Heart left ventricle (tissue), 16 donors: Measurements from ENCODE around the gene SHTN1. TPM values are rescaled to one million over a fixed set of nuclear protein-coding genes. Genes with fewer than 3 reads are reported as not detected.

ENCODE experiments used
- ATAC-seq, 4 donors: fragments of 200-7000 bp; cut with Tn5 transposase; one replicate each; pipeline ENCODE4 v1.9.1; 2020 to 2022; ENCODE audit warnings: moderate library complexity in 4 of 4, mild to moderate bottlenecking in 3 of 4, moderate number of reproducible peaks in 1 of 4
- DNase-seq, 5 donors: peaks; one replicate each; pipeline ENCODE4 v3.0.0-alpha.2; 2020
- H3K27ac ChIP-seq, 12 donors: fragments of 200-600 bp; sonication (generic) in 4 of 12; one replicate each; pipeline versions ENCODE4 v1.5.0 to v1.8.0; 2016 to 2022; ENCODE audit warnings: mild to moderate bottlenecking in 2 of 12
- H3K27me3 ChIP-seq, 9 donors: fragments of 200-600 bp; sonication (generic) in 2 of 9; one replicate each; pipeline versions ENCODE4 v1.5.1 to v1.8.0; 2016 to 2022; ENCODE audit warnings: mild to moderate bottlenecking in 3 of 9
- H3K36me3 ChIP-seq, 9 donors: fragments of 200-600 bp; sonication (generic) in 2 of 9; one replicate each; pipeline versions ENCODE4 v1.5.0 to v1.8.0; 2018 to 2022; ENCODE audit warnings: mild to moderate bottlenecking in 2 of 9
- H3K4me1 ChIP-seq, 12 donors: fragments of 200-600 bp; sonication (generic) in 4 of 12; one replicate each; pipeline versions ENCODE4 v1.5.0 to v1.8.0; 2016 to 2022; ENCODE audit warnings: mild to moderate bottlenecking in 3 of 12
- H3K4me3 ChIP-seq, 12 donors: fragments of 200-600 bp; sonication (generic) in 4 of 12; one replicate each; pipeline versions ENCODE4 v1.5.0 to v1.8.0; 2017 to 2022; ENCODE audit warnings: mild to moderate bottlenecking in 9 of 12, moderate library complexity in 4 of 12
- H3K9me3 ChIP-seq, 12 donors: fragments of 200-600 bp; sonication (generic) in 4 of 12; one replicate each; pipeline versions ENCODE4 v1.5.0 to v1.8.0; 2016 to 2022; ENCODE audit warnings: mild to moderate bottlenecking in 1 of 12
- CTCF ChIP-seq, 12 donors: fragments of 200-600 bp; sonication (generic) in 4 of 12; IDR thresholded peaks; one replicate each; pipeline versions ENCODE4 v1.5.0 to v1.8.0; 2018 to 2022; ENCODE audit warnings: antibody characterized with exemption in 12 of 12, mild to moderate bottlenecking in 5 of 12
- POLR2A ChIP-seq, 2 donors: fragments of 450-650 bp; IDR thresholded peaks; one replicate each; pipeline ENCODE4 v1.6.1; 2017; ENCODE audit warnings: antibody characterized with exemption in 2 of 2, mild to moderate bottlenecking in 2 of 2, moderate library complexity in 2 of 2
- WGBS, 4 donors: extraction: QIAGEN DNeasy Blood & Tissue Kit in 2 of 4; methylation state at CpG; one replicate each; pipeline versions ENCODE4 v1.1.5 to v1.1.7; 2013 to 2018; 5-methylcytosine and 5-hydroxymethylcytosine counted together
- intact Hi-C, 10 donors: fragments of 100-400 bp; cut with DNase I; formaldehyde crosslinking; loops; one replicate each; pipeline versions ENCODE4 v1.11.1 to v1.14.2; 2022
- polyA plus RNA-seq, 2 donors: library from polyadenylated mRNA; stranded (reverse); fragments of 200-250 nt; gene quantifications; one replicate each; pipeline ENCODE4 v1.2.3, GENCODE V29; 2013
- total RNA-seq, 9 donors: library from RNA; depleted of rRNA in 2 of 9; stranded (reverse); fragments of >200 nt in 2 of 9; fragmentation: NEBNext Ultra II Directional in 3 of 9; extraction: Animal tissue kit (Norgen Biotek cat#: 25700) in 3 of 9; gene quantifications; one replicate each; pipeline versions ENCODE4 v1.1.0 to v1.2.4, GENCODE V29; 2016 to 2023
- donor health status: ischemic (EF 13 %, LVEDD 7.1; RV severe dilation, severe dysfunction).
- donor health status: healthy with polysubstance abuse.
- donor health status: DM: no; HTN: yes; CAD: no.
- donor health status: DM: no; HTN: no; CAD: no.
- donor health status: ischemic (EF 25% LVEDD 6.9; RV normal size, moderate dysfunction).
- donor health status: ischemic (EF 25% LVEDD 5.7; RV mildly dilated, moderate dysfunction).
- donor health status: healthy.
- donor health status: DM: yes; HTN: yes; CAD: no.
- donor health status: ischemic (EF 35%, LVEDD 5.7; RV mildly dilated, moderate dysfunction).
- donor health status: nonischemic (EF 11% LVEDD 7.7; RV severe dilation, severe dysfunction).
- donor health status: DM: yes; HTN: yes; CAD: no.
- donor health status: PGD.
- donor health status: ischemic (EF 29% LVEDD 5.4; RV normal size, mild dysfunction).
- donor health status: nonischemic (EF 23%, LVEDD 6.1; RV moderate dilation, normal function).

The SHTN1 gene
- total and polyA plus RNA-seq, 11 donors: 1.2 to 16.5 (median 2.5) TPM

GRCh38 chr10:116852246-116852645, 152.7 kb downstream of the SHTN1 start:
- ATAC-seq (no peak), DNase-seq (no peak)
- H3K4me3 ChIP-seq: no peak overlapping the region
- no peak overlapping the region for H3K27ac ChIP-seq
- peaks cover 0 to 42% (median 3%) of the 10 kb centered on the region in 9 donors for H3K27me3 ChIP-seq
- TF ChIP-seq CTCF (IDR thresholded peaks at IDR 0.05): no peak
- TF ChIP-seq POLR2A (IDR thresholded peaks at IDR 0.05): no peak
- H3K9me3 ChIP-seq: peaks cover 0 to under 1% (median 0%) of the 10 kb centered on the region in 12 donors
- intact Hi-C loops: no loop called here
- WGBS, 4 donors: 69 to 81% (median 79%) methylated on average over 1 of the region's 1 CpG
- H3K4me1 ChIP-seq: peaks cover 0 to 13% (median 5%) of the 10 kb centered on the region in 12 donors
- H3K36me3 ChIP-seq: no peaks in the 10 kb centered on the region

GRCh38 chr10:116850058-116850611, 154.9 kb downstream of the SHTN1 start:
- DNase-seq: no peak
- Histone ChIP-seq H3K27me3 (peaks cover 0 to 44% (median 3%) of the 10 kb centered on the region in 9 donors), H3K4me1 (peaks cover 0 to 13% (median 5%) of the 10 kb centered on the region in 12 donors), H3K36me3 (no peaks in the 10 kb centered on the region), H3K9me3 (no peaks in the 10 kb centered on the region), H3K4me3 (peak overlapping the region; percentile 40 to 81 (median 68)), H3K27ac (peak overlapping the region in 8 of 12 donors; percentile 11 to 71 (median 62))
- no peak for ATAC-seq
- 34 to 39% (median 37%) methylated on average over 10 of the region's 10 CpGs for WGBS, 4 donors
- TF ChIP-seq CTCF (IDR thresholded peaks at IDR 0.05): no peak
- TF ChIP-seq POLR2A (IDR thresholded peaks at IDR 0.05): no peak
- intact Hi-C loops: no loop called here

DNA sequence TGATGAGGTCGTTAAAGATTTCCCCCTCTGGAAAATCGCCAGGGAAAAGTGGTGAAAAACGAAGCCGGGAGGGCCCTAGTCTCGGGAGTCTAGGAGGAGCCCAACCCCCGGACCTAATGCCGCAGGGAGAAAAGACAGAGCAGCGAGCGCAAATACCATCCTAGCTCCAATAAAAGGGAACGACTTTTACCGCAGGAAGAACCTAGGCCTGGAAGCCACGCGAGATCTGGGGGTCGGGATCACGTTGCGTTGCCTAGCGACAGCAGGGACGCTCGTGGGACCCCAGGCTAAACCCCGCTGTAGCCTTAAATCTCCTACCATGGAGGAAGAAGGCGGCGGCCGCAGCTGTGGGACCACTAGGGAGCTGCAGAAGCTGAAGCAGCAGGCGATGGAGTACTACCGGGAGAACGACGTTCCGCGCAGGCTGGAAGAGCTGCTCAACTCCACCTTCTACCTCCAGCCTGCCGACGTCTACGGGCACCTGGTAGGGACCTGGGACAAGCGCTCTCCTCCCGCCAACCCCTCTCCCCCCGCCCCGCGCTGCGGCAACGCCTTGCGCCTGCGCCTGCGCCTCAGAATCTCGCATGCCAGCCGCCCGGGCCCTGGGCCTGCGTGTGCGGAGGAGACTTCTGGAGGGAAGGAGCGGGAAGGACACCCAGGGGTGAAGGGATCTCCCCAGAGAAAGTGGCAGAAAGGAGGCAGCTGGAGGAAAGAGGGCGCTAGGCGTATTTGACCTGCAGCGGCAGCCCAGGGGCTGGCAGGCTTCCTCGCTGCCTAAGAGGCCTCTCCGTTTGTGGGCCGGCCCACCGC, 155.5 kb downstream of the SHTN1 start, which contains the start of gene ENO4:
ENO4 (plus strand) TSS at position 252 of the 810 bp plus-strand sequence; CDS start at position 320, 68 bp downstream.
- Histone ChIP-seq H3K4me3 (peak within 1 kb of the TSS; percentile 40 to 81 (median 68)), H3K9me3 (no peaks in the 10 kb centered on the region), H3K27me3 (peaks cover 0 to 44% (median 3%) of the 10 kb centered on the region in 9 donors), H3K27ac (peak within 1 kb of the TSS in 10 of 12 donors; percentile 0 to 71 (median 57)), H3K36me3 (no peaks in the 10 kb centered on the region), H3K4me1 (peaks cover 0 to 13% (median 5%) of the 10 kb centered on the region in 12 donors)
- intact Hi-C loops: no loop called here
- ATAC-seq (peak; percentile 90 to 96 (median 92)), DNase-seq (peak; percentile 56 to 82 (median 72))
- TF ChIP-seq CTCF (IDR thresholded peaks at IDR 0.05) (no peak), POLR2A (IDR thresholded peaks at IDR 0.05) (no peak)
- WGBS, 4 donors: 1 to 3% (median 2%) methylated on average over 30 to 55 of the region's 55 CpGs

GRCh38 chr10:116848944-116849247, 156.1 kb downstream of the SHTN1 start:
- no peaks in the 10 kb centered on the region for H3K36me3 ChIP-seq
- H3K4me3 ChIP-seq: peak overlapping the region; percentile 40 to 81 (median 68)
- peaks cover 0 to 13% (median 5%) of the 10 kb centered on the region in 12 donors for H3K4me1 ChIP-seq
- ATAC-seq: peak in 3 of 4 donors; percentile 27 to 40 (median 29)
- H3K27ac ChIP-seq: peak overlapping the region in 9 of 12 donors; percentile 0 to 71 (median 61)
- peaks cover 0 to 44% (median 3%) of the 10 kb centered on the region in 9 donors for H3K27me3 ChIP-seq
- no peak for TF ChIP-seq POLR2A (IDR thresholded peaks at IDR 0.05)
- TF ChIP-seq CTCF (IDR thresholded peaks at IDR 0.05): no peak
- no peak for DNase-seq
- intact Hi-C loops: no loop called here
- no peaks in the 10 kb centered on the region for H3K9me3 ChIP-seq
- whole genome bisulfite sequencing, 4 donors: 1 to 3% (median 1%) methylated on average over 21 to 23 of the region's 23 CpGs
